SU-DHL-6 (cell line): ENCODE measurements around the gene LDB2.

Source experiments
- H2AFZ ChIP-seq: fragments of 200-600 bp; sonication (generic); 2 replicates; pipeline ENCODE4 v1.6.1; 2014; ENCODE audit warnings: low read depth, mild to moderate bottlenecking, moderate library complexity, mixed read lengths, antibody characterized with exemption, low read length; ENCODE audit not compliant: severe bottlenecking
- H3F3A ChIP-seq: fragments of 200-600 bp; shearing (Covaris generic); 2 replicates; pipeline ENCODE4 v1.6.0; 2016; ENCODE audit warnings: antibody characterized with exemption, mild to moderate bottlenecking; ENCODE audit not compliant: insufficient read depth
- H3K27ac ChIP-seq: fragments of 200-600 bp; sonication (generic); 2 replicates; pipeline ENCODE4 v1.5.1; 2016; ENCODE audit warnings: low read depth, mild to moderate bottlenecking, low read length, moderate library complexity, mixed read lengths
- H3K27me3 ChIP-seq: fragments of 200-600 bp; sonication (generic), shearing (Covaris generic); 2 replicates; pipeline ENCODE4 v1.6.0; 2014; ENCODE audit warnings: mild to moderate bottlenecking, low read length
- H3K36me3 ChIP-seq: fragments of 200-600 bp; sonication (generic); 2 replicates; pipeline ENCODE4 v1.6.1; 2014; ENCODE audit warnings: mild to moderate bottlenecking, low read length, mixed read lengths
- H3K4me2 ChIP-seq: fragments of 300-600, 200-600 bp; shearing (Covaris generic), sonication (generic); 2 replicates; pipeline ENCODE4 v1.6.0; 2014; ENCODE audit warnings: low read length, low read depth, mild to moderate bottlenecking; ENCODE audit not compliant: poor library complexity, severe bottlenecking
- H3K4me3 ChIP-seq: fragments of 200-600 bp; sonication (generic); 2 replicates; pipeline ENCODE4 v1.5.1; 2014; ENCODE audit warnings: antibody characterized with exemption, low read length, mild to moderate bottlenecking, mixed read lengths; ENCODE audit not compliant: insufficient read depth, poor library complexity, severe bottlenecking
- H3K79me2 ChIP-seq: fragments of 200-600 bp; sonication (generic); 2 replicates; pipeline ENCODE4 v1.6.1; 2014; ENCODE audit warnings: mild to moderate bottlenecking, low read length, moderate library complexity; ENCODE audit not compliant: insufficient read depth
- H3K9ac ChIP-seq: fragments of 200-600 bp; sonication (generic); 2 replicates; pipeline ENCODE4 v1.7.0; 2014; ENCODE audit warnings: mild to moderate bottlenecking, low read length
- H3K9me2 ChIP-seq: fragments of 200-600 bp; sonication (generic); replicated peaks from 2 replicates; pipeline ENCODE4 v1.6.1; 2014; ENCODE audit warnings: low read length; ENCODE audit not compliant: insufficient read depth
- H3K9me3 ChIP-seq: fragments of 200-600 bp; sonication (generic); 2 replicates; pipeline ENCODE4 v1.6.1; 2014; ENCODE audit warnings: low read length, mixed read lengths; ENCODE audit not compliant: insufficient read depth
- H4K20me1 ChIP-seq: fragments of 200-600 bp; sonication (generic); 2 replicates; pipeline ENCODE4 v1.6.1; 2014; ENCODE audit warnings: low read depth, mild to moderate bottlenecking, antibody characterized with exemption, low read length, moderate library complexity, mixed read lengths
- CTCF ChIP-seq: fragments of 200-600 bp; sonication (generic); IDR thresholded peaks from one replicate; pipeline ENCODE4 v1.5.1; 2017; ENCODE audit warnings: antibody characterized with exemption, mild to moderate bottlenecking, low read length, moderate library complexity; ENCODE audit not compliant: insufficient read depth, poor library complexity, severe bottlenecking
- EZH2phosphoT487 ChIP-seq: fragments of 200-600 bp; sonication (generic), shearing (Covaris generic); conservative IDR thresholded peaks from 2 replicates; pipeline ENCODE4 v1.6.1; 2018; ENCODE audit warnings: mild to moderate bottlenecking, antibody characterized with exemption, low read length, moderate library complexity, mixed read lengths

The LDB2 gene

GRCh38 chr4:16826406-16826910 is 72.0 kb downstream of the LDB2 start:
- Histone ChIP-seq H3K27ac (no peak overlapping the region), H3K9me3 (no peaks in the 10 kb centered on the region; the same call in 1 of the 2 replicates), H3K79me2 (no peaks in the 10 kb centered on the region), H3K9ac (no peak overlapping the region), H3F3A (no peaks in the 10 kb centered on the region), H2AFZ (no peak overlapping the region), H3K27me3 (no peaks in the 10 kb centered on the region), H3K4me3 (no peak overlapping the region), H3K9me2 (no peaks in the 10 kb centered on the region), H4K20me1 (no peaks in the 10 kb centered on the region), H3K4me2 (no peak overlapping the region), H3K36me3 (no peaks in the 10 kb centered on the region)
- TF ChIP-seq CTCF = no peak
- TF ChIP-seq EZH2phosphoT487 = no peak

GRCh38 chr4:16824278-16824806 is 74.1 kb downstream of the LDB2 start:
- Histone ChIP-seq H3K79me2 (no peaks in the 10 kb centered on the region), H2AFZ (no peak overlapping the region), H3K4me3 (no peak overlapping the region), H3F3A (no peaks in the 10 kb centered on the region), H3K9me2 (no peaks in the 10 kb centered on the region), H3K36me3 (no peaks in the 10 kb centered on the region), H3K9me3 (no peaks in the 10 kb centered on the region), H3K27me3 (no peaks in the 10 kb centered on the region), H3K9ac (no peak overlapping the region), H3K4me2 (no peak overlapping the region), H4K20me1 (no peaks in the 10 kb centered on the region), H3K27ac (no peak overlapping the region)
- TF ChIP-seq EZH2phosphoT487 (no peak), CTCF (no peak)

- H2AFZ ChIP-seq = no peak overlapping the region
- H3K36me3 ChIP-seq = no peaks in the 10 kb centered on the region
- TF ChIP-seq CTCF (no peak), EZH2phosphoT487 (no peak)
- no peaks in the 10 kb centered on the region for H3K9me2 ChIP-seq
- no peaks in the 10 kb centered on the region for H4K20me1 ChIP-seq
- no peak overlapping the region for H3K4me3 ChIP-seq
- no peaks in the 10 kb centered on the region for H3K79me2 ChIP-seq
- H3K27ac ChIP-seq = no peak overlapping the region
- H3K9me3 ChIP-seq = no peaks in the 10 kb centered on the region
- H3K4me2 ChIP-seq = no peak overlapping the region
- H3K9ac ChIP-seq = no peak overlapping the region
- H3F3A ChIP-seq = no peaks in the 10 kb centered on the region
- H3K27me3 ChIP-seq = no peaks in the 10 kb centered on the region
Measured at GRCh38 chr4:16820329-16820728, 78.1 kb downstream of the LDB2 start.
